Ramos (cell line): ENCODE data around the gene S100A3.

ENCODE experiments used
- in situ Hi-C: fragments of 300-500 bp; cut with MboI; formaldehyde crosslinking; loops from one replicate; pipeline ENCODE4 v1.14.3; 2022; ENCODE audit warnings: low sequenced_read_pairs; ENCODE audit not compliant: unreplicated experiment

Gene S100A3

GRCh38 chr1:153515504-153516394 is 33.3 kb downstream of the S100A3 start:
- in situ Hi-C loops, result no loop called here

- in situ Hi-C loops, result no loop called here
Observed at GRCh38 chr1:153513666-153514065, 35.4 kb downstream of the S100A3 start.

GRCh38 chr1:153513023-153513422 is 36.0 kb downstream of the S100A3 start:
- in situ Hi-C loops, result no loop called here

GRCh38 chr1:153510984-153511410 is 38.1 kb downstream of the S100A3 start:
- in situ Hi-C loops, result no loop called here

- in situ Hi-C loops, result no loop called here
Observed at GRCh38 chr1:153509729-153510354, 39.2 kb downstream of the S100A3 start.

- in situ Hi-C loops, result no loop called here
Observed at GRCh38 chr1:153509036-153509435, 40.0 kb downstream of the S100A3 start.

- in situ Hi-C loops, result no loop called here
Observed at GRCh38 chr1:153507926-153508583, 41.0 kb downstream of the S100A3 start.

GRCh38 chr1:153506831-153507413 is 42.1 kb downstream of the S100A3 start:
- in situ Hi-C loops, result no loop called here

GRCh38 chr1:153506386-153506785 is 42.7 kb downstream of the S100A3 start:
- in situ Hi-C loops, result no loop called here

- in situ Hi-C loops, result no loop called here
Observed at GRCh38 chr1:153505576-153505975, 43.5 kb downstream of the S100A3 start.

- in situ Hi-C loops, result no loop called here
Observed at GRCh38 chr1:153503766-153504165, 45.3 kb downstream of the S100A3 start.

- in situ Hi-C loops, result no loop called here
Observed at GRCh38 chr1:153498746-153499145, 50.3 kb downstream of the S100A3 start.
